ENCODE measurements around the gene NEDD8.

DNA sequence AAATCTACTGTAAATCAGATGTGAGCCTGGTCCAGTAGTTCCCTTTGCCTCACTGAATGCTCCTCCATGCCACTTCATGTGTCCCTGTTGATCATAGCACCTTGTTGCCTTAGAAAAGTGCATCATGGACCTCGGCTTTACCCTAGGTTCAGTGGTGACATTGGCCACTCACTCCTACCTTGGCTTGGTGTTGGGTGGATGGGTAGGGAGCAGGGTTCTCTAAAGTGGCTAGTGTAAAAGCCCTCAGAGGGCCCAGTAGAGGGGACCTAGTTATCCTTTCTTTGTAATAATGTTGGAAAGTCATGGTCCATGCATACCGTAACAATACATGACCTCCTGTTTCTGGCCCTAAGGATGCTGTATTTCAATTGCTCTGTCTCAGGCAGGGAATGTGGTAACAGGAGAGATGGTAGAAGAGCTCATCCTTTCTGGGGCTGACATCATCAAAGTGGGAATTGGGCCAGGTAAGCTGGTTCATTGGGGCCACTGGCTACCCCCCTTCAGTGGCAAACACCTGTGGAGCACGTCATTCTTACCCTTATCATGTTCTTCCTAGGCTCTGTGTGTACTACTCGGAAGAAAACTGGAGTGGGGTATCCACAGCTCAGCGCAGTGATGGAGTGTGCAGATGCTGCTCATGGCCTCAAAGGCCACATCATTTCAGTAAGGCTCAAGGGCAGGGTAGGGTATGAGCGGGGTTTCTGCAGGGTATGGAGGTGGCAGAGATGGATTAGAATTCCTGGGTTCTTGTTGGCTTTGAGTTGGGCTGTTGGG is 4.7 kb upstream of the NEDD8 start:
- TF ChIP-seq EZH2 (IDR thresholded peaks at IDR 0.05; ENCODE audit: borderline replicate concordance, insufficient read depth, low read length, poor library complexity, severe bottlenecking), result no peak
- TF ChIP-seq, protein P1, sequence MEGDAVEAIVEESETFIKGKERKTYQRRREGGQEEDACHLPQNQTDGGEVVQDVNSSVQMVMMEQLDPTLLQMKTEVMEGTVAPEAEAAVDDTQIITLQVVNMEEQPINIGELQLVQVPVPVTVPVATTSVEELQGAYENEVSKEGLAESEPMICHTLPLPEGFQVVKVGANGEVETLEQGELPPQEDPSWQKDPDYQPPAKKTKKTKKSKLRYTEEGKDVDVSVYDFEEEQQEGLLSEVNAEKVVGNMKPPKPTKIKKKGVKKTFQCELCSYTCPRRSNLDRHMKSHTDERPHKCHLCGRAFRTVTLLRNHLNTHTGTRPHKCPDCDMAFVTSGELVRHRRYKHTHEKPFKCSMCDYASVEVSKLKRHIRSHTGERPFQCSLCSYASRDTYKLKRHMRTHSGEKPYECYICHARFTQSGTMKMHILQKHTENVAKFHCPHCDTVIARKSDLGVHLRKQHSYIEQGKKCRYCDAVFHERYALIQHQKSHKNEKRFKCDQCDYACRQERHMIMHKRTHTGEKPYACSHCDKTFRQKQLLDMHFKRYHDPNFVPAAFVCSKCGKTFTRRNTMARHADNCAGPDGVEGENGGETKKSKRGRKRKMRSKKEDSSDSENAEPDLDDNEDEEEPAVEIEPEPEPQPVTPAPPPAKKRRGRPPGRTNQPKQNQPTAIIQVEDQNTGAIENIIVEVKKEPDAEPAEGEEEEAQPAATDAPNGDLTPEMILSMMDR (IDR thresholded peaks at IDR 0.05; ENCODE audit: poor library complexity, severe bottlenecking), result no peak
- no peak for TF ChIP-seq MXI1 (conservative IDR thresholded peaks at IDR 0.05; ENCODE audit: poor library complexity, severe bottlenecking)
- TF ChIP-seq POLR2AphosphoS5 (IDR thresholded peaks at IDR 0.05), result no peak
- TF ChIP-seq EP300 (conservative IDR thresholded peaks at IDR 0.05; ENCODE audit: poor library complexity, severe bottlenecking), result no peak
- no peak for TF ChIP-seq SMC3 (conservative IDR thresholded peaks at IDR 0.05; ENCODE audit: poor library complexity)
- no peak for TF ChIP-seq RAD21 (conservative IDR thresholded peaks at IDR 0.05)
- no peak for TF ChIP-seq TAF1 (IDR thresholded peaks at IDR 0.05; ENCODE audit: low read depth)
